Activated T-cell treated with anti-CD3 and anti-CD28 coated beads for 48 hours (primary cell): ENCODE measurements around the gene HSD17B3.
"Not testable (repeated sequence)": the region's sequence is repeated elsewhere in the genome, so short reads cannot be mapped to it uniquely, and the experiment has no call there.

Source experiments
- DNase-seq: peaks from one replicate; pipeline ENCODE4 v3.0.0-alpha.2; 2020; ENCODE audit warnings: low read depth

The HSD17B3 gene

GRCh38 chr9:96302021-96302420 is at the start of gene HSD17B3:
Gene HSD17B3 (minus strand): TSS chr9:96302176. CDS start chr9:96302104, 72 bp downstream.
- DNase-seq: no peak

- no peak for DNase-seq
These were observed 48.9 kb upstream of the HSD17B3 start for GRCh38 chr9:96350866-96351265.

DNA sequence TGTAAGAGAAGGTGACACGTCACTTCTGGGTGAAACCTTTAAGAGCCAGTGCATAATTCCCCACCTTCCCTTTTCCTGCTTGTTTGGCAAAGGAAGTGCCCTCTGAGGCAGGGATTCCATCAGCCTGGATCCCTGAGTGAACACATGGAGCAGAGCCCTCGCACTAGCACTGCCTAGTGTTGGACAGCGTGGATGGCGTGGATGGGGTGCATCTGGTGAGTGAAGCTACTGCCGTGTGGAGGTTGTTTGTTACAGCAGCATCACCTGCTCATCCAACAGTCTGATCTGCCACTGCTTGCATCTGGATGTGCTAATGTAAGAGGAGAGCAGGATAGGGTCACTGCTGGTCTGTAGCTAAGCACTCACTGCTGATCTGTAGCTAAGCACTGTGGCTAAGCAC is 46.3 kb upstream of the HSD17B3 start:
- DNase-seq: no peak

DNA sequence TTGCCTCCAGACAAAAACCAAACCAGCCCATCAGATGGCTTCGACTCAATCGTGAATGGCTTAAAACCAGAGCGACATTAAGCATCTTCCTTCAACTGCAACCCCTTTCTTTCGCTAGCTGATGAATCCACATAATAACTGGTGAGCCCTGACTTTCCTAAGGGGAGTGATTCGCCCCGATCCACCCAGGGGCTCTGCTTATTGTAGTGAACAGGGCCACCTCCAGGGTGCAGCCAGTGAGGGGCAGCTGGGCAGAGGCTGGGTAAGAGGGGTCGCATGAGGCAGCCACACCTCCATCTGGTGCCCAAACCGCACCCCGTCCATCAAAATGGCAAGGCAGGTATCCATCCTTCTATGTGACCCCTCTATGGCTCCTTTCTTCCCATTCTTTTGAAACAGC is 43.6 kb upstream of the HSD17B3 start:
- no peak for DNase-seq

- no peak for DNase-seq
These were observed 42.6 kb upstream of the HSD17B3 start for GRCh38 chr9:96344458-96345180.

DNA sequence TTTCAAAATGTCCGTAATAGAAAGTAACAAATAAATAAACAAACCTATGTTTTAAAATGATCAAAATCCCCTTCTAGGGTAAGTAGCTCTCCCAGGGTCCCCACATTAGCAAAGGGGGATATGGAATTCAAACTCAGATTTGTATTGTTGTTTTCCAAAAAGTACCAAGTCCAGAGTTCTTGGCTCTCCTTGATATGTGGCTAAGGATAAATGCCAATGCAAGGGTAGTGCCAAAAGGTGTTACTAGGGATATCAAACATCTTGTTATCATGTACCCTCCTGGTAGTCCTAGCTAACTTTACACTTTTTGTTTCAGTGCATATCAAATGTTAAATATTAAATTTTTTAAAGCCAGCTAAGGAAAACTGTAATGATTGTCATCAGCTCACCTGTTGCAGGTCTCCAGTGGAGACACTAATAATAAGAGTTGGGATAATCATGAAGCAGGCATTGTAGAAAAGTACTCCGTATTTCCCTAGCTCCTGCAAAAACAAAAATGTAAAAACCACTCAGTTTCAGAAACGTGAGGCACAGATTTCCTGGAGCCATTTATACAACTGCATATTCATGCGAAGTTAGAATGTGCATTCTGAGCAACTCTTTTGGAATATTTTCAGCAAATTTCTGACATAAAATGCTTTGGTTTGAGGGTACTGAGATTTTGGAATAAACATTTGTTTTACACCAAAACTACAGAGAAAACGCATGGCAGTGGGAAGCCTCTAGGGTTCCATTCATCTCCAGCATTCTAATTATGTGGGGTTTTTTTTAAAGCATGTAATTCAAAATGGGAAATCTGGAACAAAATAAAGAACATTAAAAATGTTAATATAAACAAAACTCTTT is 41.8 kb upstream of the HSD17B3 start:
- no peak for DNase-seq

DNA sequence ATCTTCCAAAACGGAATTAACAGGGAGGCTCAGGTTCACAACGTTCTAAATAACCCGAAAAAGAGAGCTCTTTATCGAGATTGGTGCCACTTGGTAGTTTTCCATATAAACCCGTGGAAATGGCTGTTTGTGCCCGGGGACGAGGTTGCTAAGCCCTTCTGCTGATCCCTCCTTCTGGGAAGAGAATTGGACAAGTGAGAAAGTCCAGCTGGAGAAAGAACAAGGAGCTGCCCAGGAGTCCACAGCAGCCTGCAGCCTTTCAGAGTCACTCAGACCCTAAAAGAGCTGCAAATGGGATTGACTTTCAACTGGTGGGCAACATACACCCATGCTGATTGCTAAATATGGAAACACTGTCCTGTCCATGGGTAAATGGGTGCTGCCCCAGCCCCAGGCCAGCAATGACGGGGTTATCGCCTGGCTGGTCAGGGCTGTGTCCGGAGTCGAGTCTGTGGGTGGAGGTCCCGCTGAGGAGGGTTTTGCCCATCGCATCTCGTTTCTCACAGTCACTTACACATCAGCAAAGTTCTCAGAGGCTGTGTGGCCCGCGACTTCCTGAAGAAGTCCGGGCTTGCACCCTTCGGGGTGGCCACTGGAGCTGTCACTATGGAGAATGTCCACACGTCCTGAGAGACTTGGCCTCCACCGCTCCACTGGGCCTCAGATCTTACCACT is 40.7 kb upstream of the HSD17B3 start:
- no peak for DNase-seq

DNA sequence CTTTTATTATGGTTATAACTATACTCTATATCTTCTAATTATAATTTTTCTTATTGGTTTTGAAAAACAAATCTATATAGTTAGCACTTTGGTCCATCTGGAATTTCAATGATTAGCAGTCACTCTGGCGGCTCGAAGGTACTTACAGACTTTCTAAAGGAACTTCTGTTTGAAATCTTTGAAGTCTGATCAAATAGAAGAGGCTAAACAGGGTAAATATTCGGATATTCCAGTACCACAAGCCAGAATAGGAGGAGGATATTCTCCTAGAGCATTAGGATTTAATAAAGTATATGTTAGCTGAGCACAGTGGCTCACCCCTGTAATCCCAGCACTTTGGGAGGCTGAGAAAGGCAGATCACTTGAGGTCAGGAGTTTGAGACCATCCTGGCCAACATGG is 38.7 kb upstream of the HSD17B3 start:
- no peak for DNase-seq

- no peak for DNase-seq
These were observed 36.3 kb upstream of the HSD17B3 start for GRCh38 chr9:96338299-96338698.

GRCh38 chr9:96333958-96334357 is 32.0 kb upstream of the HSD17B3 start:
- DNase-seq: no peak

GRCh38 chr9:96331236-96331947 is 29.4 kb upstream of the HSD17B3 start:
- DNase-seq: no peak

DNA sequence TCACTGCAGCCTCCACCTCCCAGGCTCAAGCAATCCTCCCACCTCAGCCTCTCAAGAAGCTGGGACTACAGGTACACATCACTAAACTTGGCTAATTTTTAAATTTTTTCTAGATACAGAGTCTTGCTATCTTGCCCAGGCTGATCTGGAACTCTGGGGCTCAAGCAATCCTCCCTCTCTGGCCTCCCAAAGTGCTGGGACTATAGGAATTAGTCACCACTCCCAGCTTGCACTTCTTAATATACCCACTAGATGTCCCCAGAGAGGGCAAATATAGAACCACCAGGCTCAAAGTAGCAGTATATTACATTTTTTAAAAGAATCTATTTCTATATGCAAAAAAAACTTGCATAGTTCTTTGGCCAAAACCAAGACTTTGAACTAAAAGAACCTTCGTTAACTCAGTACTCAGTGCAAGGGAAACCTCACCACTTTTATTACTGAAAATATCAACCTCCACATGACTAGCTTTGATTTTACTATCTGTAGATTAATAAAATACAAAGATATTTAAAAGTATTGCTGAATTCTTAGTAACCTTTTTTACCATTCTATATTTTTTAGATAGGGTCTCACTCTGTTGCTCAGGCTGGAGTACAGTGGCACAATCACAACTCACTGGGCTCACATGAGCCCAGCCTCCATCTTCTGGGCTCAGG is 25.8 kb upstream of the HSD17B3 start:
- DNase-seq: peak; percentile 7

- DNase-seq: no peak
These were observed 21.2 kb upstream of the HSD17B3 start for GRCh38 chr9:96323169-96323568.

GRCh38 chr9:96322736-96323135 is 20.8 kb upstream of the HSD17B3 start:
- not testable (repeated sequence) for DNase-seq

GRCh38 chr9:96322210-96322609 is 20.2 kb upstream of the HSD17B3 start:
- DNase-seq: not testable (repeated sequence)

DNA sequence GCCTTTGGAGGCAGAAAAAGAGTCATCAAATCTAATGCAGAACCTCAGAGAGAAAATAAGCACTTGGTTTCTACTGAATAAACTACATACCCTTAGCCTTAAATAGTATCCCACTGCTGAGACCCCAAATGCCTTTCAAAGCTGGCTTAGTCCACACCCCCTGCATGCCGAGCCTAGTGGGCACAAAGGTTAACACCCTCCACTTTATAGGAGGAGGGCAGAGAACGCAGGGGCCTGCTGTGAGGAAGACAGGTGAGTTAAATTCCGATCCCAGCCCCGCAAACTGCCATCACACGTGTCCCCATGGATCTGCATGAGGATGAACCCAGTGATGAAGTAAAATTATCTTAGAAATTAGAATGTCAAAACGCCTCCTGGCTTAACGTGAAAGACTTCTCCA is 19.5 kb upstream of the HSD17B3 start:
- DNase-seq: no peak

- no peak for DNase-seq
These were observed 18.8 kb upstream of the HSD17B3 start for GRCh38 chr9:96320749-96321280.

GRCh38 chr9:96318921-96319565 is 17.1 kb upstream of the HSD17B3 start:
- no peak for DNase-seq

GRCh38 chr9:96317335-96317980 is 15.5 kb upstream of the HSD17B3 start:
- peak; percentile 15 for DNase-seq

DNA sequence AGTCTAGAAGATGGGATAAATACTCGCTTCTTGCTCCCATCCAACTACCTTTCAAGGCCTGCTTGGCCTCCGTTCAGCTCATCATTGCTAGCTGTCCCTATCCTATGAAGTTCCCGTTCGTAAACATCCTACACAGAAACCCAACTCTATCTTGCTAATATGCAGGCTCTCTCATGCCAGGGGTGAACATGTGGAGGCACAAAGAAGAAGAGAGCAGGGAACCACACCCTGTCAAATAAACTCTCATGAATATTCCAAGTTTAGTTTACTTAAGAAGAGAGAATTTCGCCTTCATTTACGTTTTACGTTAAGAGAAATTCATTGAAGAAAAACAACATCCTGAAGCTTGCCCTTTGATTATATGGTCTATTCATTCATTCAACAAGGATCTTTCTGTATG is 7.9 kb upstream of the HSD17B3 start:
- no peak for DNase-seq
